ENCODE data around the gene WDR55. TPM values are rescaled to one million over a fixed set of nuclear protein-coding genes. Genes with fewer than 3 reads are reported as not detected.
A peak's percentile ranks its signal among the peaks of the same experiment; 100 is the strongest.
"Not testable (repeated sequence)": the region's sequence is repeated elsewhere in the genome, so short reads cannot be mapped to it uniquely, and the experiment has no call there.

WDR55 gene
- total RNA-seq, 3 donors from 2014 or later: 20.0 to 25.6 (median 25.3) TPM

- intact Hi-C loops (cut with DNase I; ENCODE audit: low total_unique reads): no loop called here
- peaks cover 0 to 12% of the 10 kb centered on the region in 2 donors for H3K4me1 ChIP-seq
- TF ChIP-seq CTCF (IDR thresholded peaks at IDR 0.05): no peak
- no peak for TF ChIP-seq POLR2A (IDR thresholded peaks at IDR 0.05)
- TF ChIP-seq POLR2AphosphoS5 (IDR thresholded peaks at IDR 0.05): no peak
- no peak overlapping the region for H3K27ac ChIP-seq
- no peaks in the 10 kb centered on the region for H3K27me3 ChIP-seq
- H3K9me3 ChIP-seq: no peaks in the 10 kb centered on the region
- no peak for DNase-seq (ENCODE audit: low spot score in 2 of 2)
- no peak overlapping the region for H3K4me3 ChIP-seq
- peaks cover 15% of the 10 kb centered on the region for H3K36me3 ChIP-seq
Observed at GRCh38 chr5:140694276-140694675, 29.6 kb downstream of the WDR55 start.

GRCh38 chr5:140696891-140697492 lies 32.3 kb downstream of the WDR55 start:
- Histone ChIP-seq H3K9me3 (no peaks in the 10 kb centered on the region), H3K4me1 (peaks cover 0 to 15% of the 10 kb centered on the region in 2 donors), H3K27ac (no peak overlapping the region), H3K27me3 (no peaks in the 10 kb centered on the region), H3K4me3 (no peak overlapping the region), H3K36me3 (peaks cover 15% of the 10 kb centered on the region)
- no peak for TF ChIP-seq CTCF (IDR thresholded peaks at IDR 0.05)
- no peak for TF ChIP-seq POLR2AphosphoS5 (IDR thresholded peaks at IDR 0.05)
- no peak for DNase-seq (ENCODE audit: low spot score in 2 of 2)
- intact Hi-C loops (cut with DNase I; ENCODE audit: low total_unique reads): no loop called here

GRCh38 chr5:140700177-140701144 lies 35.8 kb downstream of the WDR55 start, which contains the start of gene ZMAT2:
TSS of gene ZMAT2 (plus strand) at chr5:140700447. CDS start at chr5:140700461, 14 bp downstream.
- Histone ChIP-seq H3K36me3 (peaks cover 23% of the 10 kb centered on the region), H3K27me3 (no peaks in the 10 kb centered on the region), H3K27ac (peak within 1 kb of the TSS; percentile 79 to 84), H3K4me3 (peak within 1 kb of the TSS; percentile 80 to 90 (median 89)), H3K4me1 (peaks cover 0 to 12% of the 10 kb centered on the region in 2 donors), H3K9me3 (no peaks in the 10 kb centered on the region)
- intact Hi-C loops (cut with DNase I; ENCODE audit: low total_unique reads): no loop called here
- no peak for TF ChIP-seq CTCF (IDR thresholded peaks at IDR 0.05)
- TF ChIP-seq POLR2AphosphoS5 (IDR thresholded peaks at IDR 0.05): peak; percentile 90 to 97 (median 93)
- TF ChIP-seq POLR2A (IDR thresholded peaks at IDR 0.05): peak; percentile 68
- peak; percentile 92 to 95 for DNase-seq (ENCODE audit: low spot score in 2 of 2)

- TF ChIP-seq POLR2A (IDR thresholded peaks at IDR 0.05) (no peak), CTCF (IDR thresholded peaks at IDR 0.05) (no peak), POLR2AphosphoS5 (IDR thresholded peaks at IDR 0.05) (no peak)
- Histone ChIP-seq H3K9me3 (no peaks in the 10 kb centered on the region), H3K27me3 (no peaks in the 10 kb centered on the region), H3K4me3 (no peak overlapping the region), H3K4me1 (no peaks in the 10 kb centered on the region), H3K27ac (no peak overlapping the region), H3K36me3 (peaks cover 18% of the 10 kb centered on the region)
- intact Hi-C loops (cut with DNase I; ENCODE audit: low total_unique reads): no loop called here
- DNase-seq (ENCODE audit: low spot score in 2 of 2): no peak
Observed at GRCh38 chr5:140707812-140708211, 43.1 kb downstream of the WDR55 start.

- H3K9me3 ChIP-seq; H3K27me3 ChIP-seq; H3K4me1 ChIP-seq; H3K27ac ChIP-seq; intact Hi-C loops (cut with DNase I; ENCODE audit: low total_unique reads); DNase-seq (ENCODE audit: low spot score in 2 of 2); H3K4me3 ChIP-seq: not testable (repeated sequence)
- H3K36me3 ChIP-seq: peaks cover 18% of the 10 kb centered on the region
Observed at GRCh38 chr5:140708787-140709186, 44.1 kb downstream of the WDR55 start.
